Measurements from ENCODE around the gene RNF126. TPM values are rescaled to one million over a fixed set of nuclear protein-coding genes. Genes with fewer than 3 reads are reported as not detected.
"Not testable (repeated sequence)": the region's sequence is repeated elsewhere in the genome, so short reads cannot be mapped to it uniquely, and the experiment has no call there.

RNF126 gene
- total RNA-seq, 2 experiments from 2014 or later, result 79.0 to 84.8 TPM

DNA sequence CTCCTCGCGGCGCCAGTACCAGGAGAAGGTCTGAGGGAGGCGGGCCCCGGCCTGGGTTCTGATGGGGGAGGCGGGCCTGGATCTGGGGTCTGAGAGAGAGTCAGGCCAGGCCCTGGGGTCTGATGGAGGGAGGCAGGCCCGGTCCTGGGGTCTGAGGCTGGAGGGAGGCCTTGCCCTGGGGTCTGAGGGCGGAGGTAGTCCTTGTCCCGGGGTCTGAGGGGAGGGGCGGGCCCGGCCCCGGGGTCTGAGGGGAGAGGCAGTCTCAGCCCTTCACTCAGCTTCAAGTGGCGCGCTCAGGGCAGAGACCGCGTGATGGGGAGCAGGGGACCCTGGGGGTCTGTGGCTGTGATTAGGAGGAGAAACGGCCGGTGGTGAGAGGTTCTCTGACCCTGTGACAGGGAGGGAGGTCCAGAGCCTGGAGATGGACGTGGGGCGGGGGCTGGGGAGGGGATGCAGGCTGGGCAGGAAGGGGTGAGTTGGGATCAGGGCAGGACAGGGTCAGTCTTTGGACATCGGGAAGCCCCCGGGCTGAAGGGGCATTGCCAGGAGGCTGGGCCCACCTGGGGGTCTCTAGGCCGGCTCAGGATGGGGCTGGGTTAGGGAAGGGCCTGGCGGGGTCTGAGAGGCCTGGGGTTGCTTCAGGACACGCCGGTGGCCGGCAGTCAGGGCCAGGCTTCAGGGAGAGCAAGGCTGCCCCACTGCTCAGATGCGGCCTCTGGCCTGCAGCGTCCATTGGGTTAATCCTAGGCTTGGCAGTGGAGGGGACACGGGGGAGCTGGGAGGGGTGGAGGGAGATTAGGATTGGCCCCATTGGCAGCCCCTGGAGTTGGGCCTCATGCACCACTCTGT, 54.6 kb downstream of the RNF126 start:
- H3K4me3 Mint-ChIP-seq, result peak overlapping the region; percentile 66
- H3K27ac Mint-ChIP-seq, result peak overlapping the region; percentile 71
- no peaks in the 10 kb centered on the region for H3K36me3 Mint-ChIP-seq
- no peak for DNase-seq
- ATAC-seq (ENCODE audit: low read depth), result no peak
- peaks cover 16% of the 10 kb centered on the region for H3K4me1 Mint-ChIP-seq
- POLR2A ChIA-PET, result no interaction called here
- H3K27me3 Mint-ChIP-seq, result no peaks in the 10 kb centered on the region
- peaks cover 1% of the 10 kb centered on the region for H3K9me3 Mint-ChIP-seq

DNA sequence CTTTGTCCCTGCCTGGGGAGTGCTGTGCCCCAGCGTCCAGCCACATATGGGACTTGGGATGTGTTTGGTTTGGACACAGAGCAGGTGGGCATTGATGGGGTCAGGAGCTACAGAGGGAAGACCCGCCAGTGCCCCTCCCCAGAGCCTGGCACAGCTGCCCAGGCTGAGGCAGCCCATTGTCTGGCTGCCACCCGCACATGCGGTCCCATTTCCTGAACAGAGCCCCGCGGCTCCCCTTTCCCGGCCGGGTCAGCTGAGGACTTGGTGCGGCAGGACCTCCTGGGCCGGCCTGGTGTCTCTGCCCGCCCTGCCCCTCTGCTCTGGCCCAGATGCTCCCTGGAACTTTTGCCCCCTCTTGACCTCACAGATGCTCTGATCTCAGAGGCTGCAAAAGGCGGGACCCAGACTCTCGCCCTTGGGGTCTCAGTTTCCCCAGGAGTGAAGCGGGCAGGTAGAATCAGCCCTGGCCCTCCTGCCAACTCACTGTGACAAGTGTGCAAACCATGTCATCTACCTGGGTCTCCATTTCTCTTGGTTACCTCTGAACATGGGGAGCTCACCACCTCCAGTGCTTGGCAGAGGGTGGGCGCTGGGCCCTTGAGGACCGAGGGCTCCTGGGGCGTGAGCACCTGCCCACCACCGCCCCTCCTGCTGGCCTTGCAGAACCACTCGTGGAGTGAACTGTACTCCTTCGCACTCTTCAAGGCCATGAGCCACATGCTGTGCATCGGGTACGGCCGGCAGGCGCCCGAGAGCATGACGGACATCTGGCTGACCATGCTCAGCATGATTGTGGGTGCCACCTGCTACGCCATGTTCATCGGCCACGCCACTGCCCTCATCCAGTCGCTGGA, 55.5 kb downstream of the RNF126 start:
- Mint-ChIP-seq H3K4me1 (peaks cover 17% of the 10 kb centered on the region), H3K9me3 (peaks cover 1% of the 10 kb centered on the region), H3K36me3 (no peaks in the 10 kb centered on the region), H3K27me3 (no peaks in the 10 kb centered on the region), H3K27ac (no peak overlapping the region), H3K4me3 (no peak overlapping the region)
- DNase-seq (no peak), ATAC-seq (ENCODE audit: low read depth) (no peak)
- POLR2A ChIA-PET, result no interaction called here

DNA sequence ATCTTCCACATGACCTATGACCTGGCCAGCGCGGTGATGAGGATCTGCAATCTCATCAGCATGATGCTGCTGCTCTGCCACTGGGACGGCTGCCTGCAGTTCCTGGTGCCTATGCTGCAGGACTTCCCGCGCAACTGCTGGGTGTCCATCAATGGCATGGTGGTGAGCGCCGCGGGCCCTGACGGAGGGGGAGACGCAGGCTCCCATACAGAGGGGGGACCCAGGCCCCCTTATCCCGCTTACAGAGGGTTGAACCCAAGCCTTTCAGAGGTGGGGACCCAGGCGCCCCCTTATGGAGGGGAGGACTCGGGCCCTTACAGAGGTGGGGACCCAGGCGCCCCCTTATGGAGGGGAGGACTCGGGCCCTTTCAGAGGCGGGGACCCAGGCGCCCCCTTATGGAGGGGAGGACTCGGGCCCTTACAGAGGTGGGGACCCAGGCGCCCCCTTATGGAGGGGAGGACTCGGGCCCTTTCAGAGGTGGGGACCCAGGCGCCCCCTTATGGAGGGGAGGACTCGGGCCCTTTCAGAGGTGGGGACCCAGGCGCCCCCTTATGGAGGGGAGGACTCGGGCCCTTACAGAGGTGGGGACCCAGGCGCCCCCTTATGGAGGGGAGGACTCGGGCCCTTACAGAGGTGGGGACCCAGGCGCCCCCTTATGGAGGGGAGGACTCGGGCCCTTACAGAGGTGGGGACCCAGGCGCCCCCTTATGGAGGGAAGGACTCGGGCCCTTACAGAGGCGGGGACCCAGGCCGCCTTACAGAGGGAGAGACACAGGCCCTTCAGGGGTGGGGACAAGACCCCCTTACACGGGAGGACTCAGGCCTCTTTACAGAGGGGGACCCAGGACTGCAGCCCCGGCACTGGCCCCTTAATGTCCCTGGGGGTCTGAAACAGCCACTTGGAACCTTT, 57.7 kb downstream of the RNF126 start:
- peak; percentile 46 for ATAC-seq (ENCODE audit: low read depth)
- peak overlapping the region; percentile 85 for H3K27ac Mint-ChIP-seq
- POLR2A ChIA-PET, H3K36me3 Mint-ChIP-seq, H3K9me3 Mint-ChIP-seq, H3K27me3 Mint-ChIP-seq: not testable (repeated sequence)
- H3K4me1 Mint-ChIP-seq, result peaks cover 11% of the 10 kb centered on the region
- peak; percentile 59 for DNase-seq
- H3K4me3 Mint-ChIP-seq, result peak overlapping the region; percentile 71

DNA sequence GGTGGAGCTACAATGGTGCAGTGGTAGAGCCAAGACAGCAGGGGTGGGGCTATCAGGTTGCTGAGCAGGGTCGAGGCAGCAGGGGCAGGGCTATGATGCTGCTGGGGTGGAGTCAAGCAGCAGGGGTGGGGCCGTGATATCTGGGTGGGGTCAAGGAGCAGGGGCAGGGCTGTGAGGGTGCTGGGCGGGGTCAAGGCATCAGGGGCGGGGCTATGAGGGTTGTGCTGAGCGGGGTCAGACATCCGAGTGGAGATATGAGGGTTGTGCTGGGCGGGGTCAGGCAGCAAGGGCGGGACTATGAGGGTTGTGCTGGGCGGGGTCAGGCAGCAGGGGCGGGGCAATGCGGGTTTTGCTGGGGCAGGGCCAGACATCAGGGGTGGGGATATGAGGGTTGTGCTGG, 58.7 kb downstream of the RNF126 start:
- DNase-seq (peak; percentile 62), ATAC-seq (ENCODE audit: low read depth) (peak; percentile 51)
- peaks cover 1% of the 10 kb centered on the region for H3K9me3 Mint-ChIP-seq
- peak overlapping the region; percentile 17 for H3K4me3 Mint-ChIP-seq
- no peaks in the 10 kb centered on the region for H3K36me3 Mint-ChIP-seq
- peaks cover 8% of the 10 kb centered on the region for H3K4me1 Mint-ChIP-seq
- POLR2A ChIA-PET, result no interaction called here
- H3K27me3 Mint-ChIP-seq, result no peaks in the 10 kb centered on the region
- H3K27ac Mint-ChIP-seq, result peak overlapping the region; percentile 71

DNA sequence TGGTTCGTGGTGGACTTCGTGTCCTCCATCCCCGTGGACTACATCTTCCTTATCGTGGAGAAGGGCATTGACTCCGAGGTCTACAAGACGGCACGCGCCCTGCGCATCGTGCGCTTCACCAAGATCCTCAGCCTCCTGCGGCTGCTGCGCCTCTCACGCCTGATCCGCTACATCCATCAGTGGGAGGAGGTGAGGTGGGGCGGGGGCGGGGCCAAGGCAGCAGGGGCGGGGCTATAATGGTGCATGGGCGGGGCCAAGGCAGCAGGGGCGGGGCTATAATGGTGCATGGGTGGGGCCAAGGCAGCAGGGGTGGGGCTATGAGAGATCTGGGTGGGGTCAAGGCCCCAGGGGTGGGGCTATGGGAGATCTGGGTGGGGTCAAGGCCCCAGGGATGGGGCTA, 59.2 kb downstream of the RNF126 start:
- H3K27me3 Mint-ChIP-seq; ATAC-seq (ENCODE audit: low read depth); DNase-seq; H3K36me3 Mint-ChIP-seq; H3K4me1 Mint-ChIP-seq; H3K9me3 Mint-ChIP-seq; H3K4me3 Mint-ChIP-seq; POLR2A ChIA-PET; H3K27ac Mint-ChIP-seq: not testable (repeated sequence)

DNA sequence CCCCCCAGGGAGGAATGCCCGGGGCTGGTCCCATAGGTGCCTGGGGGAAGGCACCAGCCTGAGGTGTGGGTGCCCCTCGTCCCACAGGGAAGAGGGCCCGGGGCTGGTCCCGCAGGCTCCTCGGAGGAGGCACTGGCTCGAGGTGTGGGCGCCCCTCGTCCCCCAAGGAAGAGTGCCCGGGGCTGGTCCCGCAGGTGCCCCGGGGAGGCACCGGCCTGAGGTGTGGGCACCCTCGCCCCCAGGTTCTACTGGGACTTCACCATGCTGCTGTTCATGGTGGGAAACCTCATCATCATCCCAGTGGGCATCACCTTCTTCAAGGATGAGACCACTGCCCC, 59.7 kb downstream of the RNF126 start:
- H3K9me3 Mint-ChIP-seq; DNase-seq; H3K27me3 Mint-ChIP-seq; H3K4me3 Mint-ChIP-seq; H3K36me3 Mint-ChIP-seq; H3K4me1 Mint-ChIP-seq; H3K27ac Mint-ChIP-seq; POLR2A ChIA-PET; ATAC-seq (ENCODE audit: low read depth): not testable (repeated sequence)

DNA sequence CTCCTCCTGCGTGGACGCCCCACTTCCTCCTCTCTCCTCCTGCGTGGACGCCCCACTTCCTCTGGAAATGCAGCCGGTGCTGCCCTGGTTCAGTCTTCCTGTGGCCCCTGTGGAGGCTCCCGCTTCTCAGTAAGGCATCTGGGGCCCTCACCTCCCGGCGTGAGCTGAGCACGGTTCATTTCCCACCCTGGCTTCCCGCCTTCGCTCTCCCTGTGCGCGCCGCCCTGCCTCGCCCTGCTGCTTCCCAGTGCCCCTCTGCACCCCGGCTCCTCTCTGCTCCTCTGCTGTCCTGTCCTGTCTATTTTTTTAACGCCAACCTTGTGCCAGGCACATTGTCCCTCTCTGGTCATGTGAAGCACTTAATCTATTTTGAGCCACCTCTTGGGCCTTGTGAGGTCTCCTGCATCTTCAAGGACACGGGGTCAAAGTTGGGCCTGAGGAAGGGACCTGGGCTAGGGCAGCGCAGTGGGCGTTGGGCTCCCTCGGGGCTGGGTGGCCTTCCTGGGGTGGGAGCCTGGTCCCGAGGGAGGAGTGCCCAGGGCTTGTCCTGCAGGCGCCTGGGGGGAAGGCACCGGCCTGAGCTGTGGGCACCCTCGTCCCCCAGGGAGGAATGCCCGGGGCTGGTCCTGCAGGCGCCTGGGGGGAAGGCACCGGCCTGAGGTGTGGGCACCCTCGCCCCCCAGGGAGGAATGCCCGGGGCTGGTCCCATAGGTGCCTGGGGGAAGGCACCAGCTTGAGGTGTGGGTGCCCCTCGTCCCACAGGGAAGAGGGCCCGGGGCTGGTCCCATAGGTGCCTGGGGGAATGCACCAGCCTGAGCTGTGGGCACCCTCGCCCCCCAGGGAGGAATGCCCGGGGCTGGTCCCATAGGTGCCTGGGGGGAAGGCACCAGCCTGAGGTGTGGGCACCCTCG, 60.4 kb downstream of the RNF126 start:
- Mint-ChIP-seq H3K4me1 (peaks cover 8% of the 10 kb centered on the region), H3K27me3 (no peaks in the 10 kb centered on the region), H3K27ac (no peak overlapping the region), H3K36me3 (no peaks in the 10 kb centered on the region), H3K9me3 (peaks cover 1% of the 10 kb centered on the region), H3K4me3 (no peak overlapping the region)
- POLR2A ChIA-PET, result no interaction called here
- no peak for ATAC-seq (ENCODE audit: low read depth)
- DNase-seq, result no peak

DNA sequence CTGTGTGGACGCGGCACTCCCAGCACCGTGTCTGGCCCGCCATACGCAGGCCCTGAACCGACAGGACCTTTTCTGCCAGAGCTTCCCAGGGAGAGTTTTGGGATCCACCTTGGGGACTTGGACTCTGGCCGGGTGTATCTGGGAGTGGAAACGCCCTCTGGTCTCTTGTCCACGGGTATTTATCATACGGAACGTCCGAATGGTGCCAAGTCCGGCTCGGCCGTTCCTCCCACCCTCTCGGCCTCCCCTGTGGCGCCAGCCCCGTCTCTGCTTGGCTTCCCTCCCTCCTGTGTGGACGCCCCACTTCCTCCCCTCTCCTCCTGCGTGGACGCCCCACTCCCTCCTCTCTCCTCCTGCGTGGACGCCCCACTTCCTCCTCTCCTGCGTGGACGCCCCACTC, 61.2 kb downstream of the RNF126 start:
- no peak overlapping the region for H3K4me3 Mint-ChIP-seq

DNA sequence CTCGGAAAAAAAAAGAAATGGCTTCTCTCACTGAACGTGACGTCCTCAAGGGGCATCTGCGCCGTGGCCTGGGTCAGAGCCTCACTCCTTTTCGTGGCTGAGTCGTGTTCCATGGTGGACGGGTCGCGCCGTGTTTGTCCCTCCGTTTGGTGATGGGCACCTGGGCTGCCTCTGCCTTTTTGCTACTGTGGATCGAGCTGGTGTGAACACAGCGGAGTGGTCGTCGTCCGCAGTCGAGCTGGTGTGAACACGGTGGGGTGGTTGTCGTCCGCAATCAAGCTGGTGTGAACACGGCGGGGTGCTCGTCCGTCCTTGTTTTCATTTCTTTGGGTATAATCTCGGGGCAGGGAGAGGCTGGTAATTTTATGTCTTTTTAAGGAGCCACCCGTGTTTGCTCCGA, 61.7 kb downstream of the RNF126 start:
- Mint-ChIP-seq H3K4me1 (peaks cover 7% of the 10 kb centered on the region), H3K27ac (no peak overlapping the region), H3K9me3 (peaks cover 1% of the 10 kb centered on the region), H3K27me3 (no peaks in the 10 kb centered on the region), H3K4me3 (no peak overlapping the region), H3K36me3 (no peaks in the 10 kb centered on the region)
- POLR2A ChIA-PET, result no interaction called here
- DNase-seq (no peak), ATAC-seq (ENCODE audit: low read depth) (no peak)

More for the DNA sequence above, 61.2 kb downstream of the RNF126 start:
- H3K27me3 Mint-ChIP-seq, result no peaks in the 10 kb centered on the region
- no peak for ATAC-seq (ENCODE audit: low read depth)
- peaks cover 7% of the 10 kb centered on the region for H3K4me1 Mint-ChIP-seq
- peaks cover 1% of the 10 kb centered on the region for H3K9me3 Mint-ChIP-seq
- no peak overlapping the region for H3K27ac Mint-ChIP-seq
- POLR2A ChIA-PET, result no interaction called here
- DNase-seq, result no peak
- no peaks in the 10 kb centered on the region for H3K36me3 Mint-ChIP-seq

Other genes with a start within 250 kb of the RNF126 start
- gene SHC2, start 202.2 kb downstream of the RNF126 start, total RNA-seq, result under 1 TPM; 0.40 to 0.53 TPM
- gene MADCAM1, start 166.7 kb downstream of the RNF126 start, total RNA-seq, result 1 to 10 TPM in 1 of 2 experiments, under 1 TPM in 1; 0.44 to 1.0 TPM
- 10 to 100 TPM; 27.0 to 27.2 TPM for gene TPGS1, start 155.7 kb downstream of the RNF126 start, total RNA-seq
- 10 to 100 TPM; 49.2 to 51.5 TPM for gene CDC34, start 131.5 kb downstream of the RNF126 start, total RNA-seq
- gene GZMM, start 119.2 kb downstream of the RNF126 start, total RNA-seq, result 10 to 100 TPM; 81.5 to 84.5 TPM
- 100 to 1,000 TPM; 183 to 196 TPM for gene BSG, start 90.6 kb downstream of the RNF126 start, total RNA-seq
- gene HCN2, start 73.3 kb downstream of the RNF126 start, total RNA-seq, result 1 to 10 TPM; 1.0 to 1.2 TPM
- gene POLRMT, start 29.7 kb downstream of the RNF126 start, total RNA-seq, result 10 to 100 TPM; 63.2 to 65.1 TPM
- gene FGF22, start 23.3 kb downstream of the RNF126 start, total RNA-seq, result 1 to 10 TPM in 1 of 2 experiments, under 1 TPM in 1; 0.72 to 1.1 TPM
- 1 to 10 TPM; 2.6 to 2.9 TPM for gene FSTL3, start 13.2 kb upstream of the RNF126 start, total RNA-seq
- not detected for gene PRSS57, start 32.2 kb upstream of the RNF126 start, total RNA-seq
- gene PALM, start 45.7 kb upstream of the RNF126 start, total RNA-seq, result not detected
- not detected for gene MISP, start 87.9 kb upstream of the RNF126 start, total RNA-seq
- gene PTBP1, start 134.2 kb upstream of the RNF126 start, total RNA-seq, result 100 to 1,000 TPM; 400 to 411 TPM
- gene PLPPR3, start 158.7 kb upstream of the RNF126 start, total RNA-seq, result not detected
- gene AZU1, start 164.6 kb upstream of the RNF126 start, total RNA-seq, result under 1 TPM in 1 of 2 experiments, not detected in 1; 0.25 TPM
- not detected for gene PRTN3, start 177.8 kb upstream of the RNF126 start, total RNA-seq
- not detected for gene ELANE, start 189.1 kb upstream of the RNF126 start, total RNA-seq
- gene CFD, start 196.4 kb upstream of the RNF126 start, total RNA-seq, result 1 to 10 TPM; 4.4 to 5.5 TPM
- 10 to 100 TPM; 53.6 to 72.7 TPM for gene MED16, start 230.0 kb upstream of the RNF126 start, total RNA-seq
- gene RNU6-9, start 230.3 kb upstream of the RNF126 start, total RNA-seq, result not detected